ENCODE results near the gene NCOA5.

Gene NCOA5

DNA sequence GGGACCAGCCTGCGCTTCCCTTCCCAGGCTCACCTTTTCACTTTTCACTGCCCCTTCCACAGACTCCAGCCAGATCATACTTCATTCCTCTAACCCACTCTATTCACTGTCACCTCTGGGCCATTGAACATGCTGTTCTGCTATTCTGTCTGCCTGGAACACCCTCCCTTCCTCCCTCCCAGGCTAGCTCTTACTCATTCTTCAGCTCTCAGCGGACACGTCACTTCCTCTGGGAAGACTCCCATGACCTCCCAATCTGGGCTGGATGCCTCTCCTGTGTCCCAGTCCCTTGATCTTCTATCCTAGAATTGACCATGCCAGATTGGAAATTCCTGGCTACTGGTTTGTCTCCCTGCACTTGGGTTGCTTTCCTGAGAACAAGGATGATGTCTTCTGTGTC is 55.7 kb downstream of the NCOA5 start:
- Histone ChIP-seq H3K4me3 (ENCODE audit: low read depth, low read length) (no peak overlapping the region), H3K36me3 (ENCODE audit: control insufficient read depth, insufficient read depth, low read length) (no peaks in the 10 kb centered on the region), H3K4me2 (ENCODE audit: low read length) (no peak overlapping the region), H3K27me3 (ENCODE audit: control insufficient read depth, insufficient read depth, low read length) (peaks cover 6% of the 10 kb centered on the region), H2AFZ (no peak overlapping the region), H3K79me2 (no peaks in the 10 kb centered on the region), H3K9ac (no peak overlapping the region), H3K27ac (no peak overlapping the region), H3K4me1 (peaks cover 8% of the 10 kb centered on the region), H3K9me3 (ENCODE audit: control insufficient read depth, low read length) (no peaks in the 10 kb centered on the region)
- no peak for TF ChIP-seq CTCF (IDR thresholded peaks at IDR 0.05)

- Histone ChIP-seq H3K4me1 (peaks cover 13% of the 10 kb centered on the region), H3K9me3 (ENCODE audit: control insufficient read depth, low read length) (no peaks in the 10 kb centered on the region), H3K4me2 (ENCODE audit: low read length) (peak overlapping the region; percentile 65), H3K36me3 (ENCODE audit: control insufficient read depth, insufficient read depth, low read length) (no peaks in the 10 kb centered on the region), H3K79me2 (no peaks in the 10 kb centered on the region), H3K9ac (peak overlapping the region; percentile 31), H2AFZ (peak overlapping the region; percentile 78), H3K27me3 (ENCODE audit: control insufficient read depth, insufficient read depth, low read length) (peaks cover 6% of the 10 kb centered on the region), H3K27ac (peak overlapping the region; percentile 93), H3K4me3 (ENCODE audit: low read depth, low read length) (peak overlapping the region; percentile 35)
- TF ChIP-seq CTCF (IDR thresholded peaks at IDR 0.05) = no peak
These were observed 58.0 kb downstream of the NCOA5 start for GRCh38 chr20:46031701-46032254.

DNA sequence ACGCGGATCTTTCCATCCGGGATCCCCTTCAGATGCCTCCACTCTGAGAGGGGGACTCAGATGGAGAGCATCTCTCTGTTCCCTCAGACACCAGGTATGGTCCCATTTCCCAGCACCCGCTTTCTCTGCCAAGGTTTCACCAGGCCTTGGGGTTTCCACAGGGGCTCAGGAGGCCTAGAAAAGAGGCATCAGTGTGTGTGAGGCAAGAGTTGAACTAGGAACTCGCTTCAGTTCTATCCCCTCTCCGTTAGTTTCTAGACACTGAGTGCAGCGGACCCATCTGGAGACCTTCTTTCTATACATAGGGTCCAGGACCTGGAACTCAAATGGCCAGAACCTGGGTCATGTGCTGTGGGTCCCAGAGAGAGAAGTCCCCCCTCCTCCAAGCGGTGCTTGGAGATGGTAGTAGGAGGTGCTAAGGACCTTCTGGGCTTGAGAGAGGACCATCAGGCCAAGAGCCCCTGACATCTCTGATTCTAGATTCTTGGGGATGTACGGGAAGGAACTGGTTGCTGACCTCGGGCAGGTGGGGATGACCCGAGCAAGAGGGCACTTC is 58.7 kb downstream of the NCOA5 start:
- Histone ChIP-seq H2AFZ (peak overlapping the region; percentile 78), H3K4me1 (peaks cover 13% of the 10 kb centered on the region), H3K27me3 (ENCODE audit: control insufficient read depth, insufficient read depth, low read length) (peaks cover 6% of the 10 kb centered on the region), H3K27ac (peak overlapping the region; percentile 93), H3K36me3 (ENCODE audit: control insufficient read depth, insufficient read depth, low read length) (no peaks in the 10 kb centered on the region), H3K79me2 (no peaks in the 10 kb centered on the region), H3K9me3 (ENCODE audit: control insufficient read depth, low read length) (no peaks in the 10 kb centered on the region), H3K9ac (peak overlapping the region; percentile 12), H3K4me2 (ENCODE audit: low read length) (peak overlapping the region; percentile 65), H3K4me3 (ENCODE audit: low read depth, low read length) (no peak overlapping the region)
- TF ChIP-seq CTCF (IDR thresholded peaks at IDR 0.05) = no peak

- no peak overlapping the region for H3K4me2 ChIP-seq (ENCODE audit: low read length)
- H3K4me1 ChIP-seq = peaks cover 13% of the 10 kb centered on the region
- H3K36me3 ChIP-seq (ENCODE audit: control insufficient read depth, insufficient read depth, low read length) = no peaks in the 10 kb centered on the region
- H3K9ac ChIP-seq = no peak overlapping the region
- no peaks in the 10 kb centered on the region for H3K9me3 ChIP-seq (ENCODE audit: control insufficient read depth, low read length)
- H3K79me2 ChIP-seq = no peaks in the 10 kb centered on the region
- peak overlapping the region; percentile 56 for H2AFZ ChIP-seq
- H3K27me3 ChIP-seq (ENCODE audit: control insufficient read depth, insufficient read depth, low read length) = peaks cover 6% of the 10 kb centered on the region
- no peak for TF ChIP-seq CTCF (IDR thresholded peaks at IDR 0.05)
- peak overlapping the region; percentile 93 for H3K27ac ChIP-seq
- no peak overlapping the region for H3K4me3 ChIP-seq (ENCODE audit: low read depth, low read length)
These were observed 59.3 kb downstream of the NCOA5 start for GRCh38 chr20:46030284-46031013.

Measured in parathyroid adenoma (tissue), 2 donors.